GM12872 (cell line): ENCODE results near the gene SREBF2.

Experiments
- TF ChIP-seq, protein P1 (sequence below): IDR thresholded peaks from 3 replicates; pipeline ENCODE4 v1.5.1; 2011; ENCODE audit warnings: low read depth, mild to moderate bottlenecking, low read length, moderate library complexity; ENCODE audit not compliant: insufficient read depth

The SREBF2 gene

DNA sequence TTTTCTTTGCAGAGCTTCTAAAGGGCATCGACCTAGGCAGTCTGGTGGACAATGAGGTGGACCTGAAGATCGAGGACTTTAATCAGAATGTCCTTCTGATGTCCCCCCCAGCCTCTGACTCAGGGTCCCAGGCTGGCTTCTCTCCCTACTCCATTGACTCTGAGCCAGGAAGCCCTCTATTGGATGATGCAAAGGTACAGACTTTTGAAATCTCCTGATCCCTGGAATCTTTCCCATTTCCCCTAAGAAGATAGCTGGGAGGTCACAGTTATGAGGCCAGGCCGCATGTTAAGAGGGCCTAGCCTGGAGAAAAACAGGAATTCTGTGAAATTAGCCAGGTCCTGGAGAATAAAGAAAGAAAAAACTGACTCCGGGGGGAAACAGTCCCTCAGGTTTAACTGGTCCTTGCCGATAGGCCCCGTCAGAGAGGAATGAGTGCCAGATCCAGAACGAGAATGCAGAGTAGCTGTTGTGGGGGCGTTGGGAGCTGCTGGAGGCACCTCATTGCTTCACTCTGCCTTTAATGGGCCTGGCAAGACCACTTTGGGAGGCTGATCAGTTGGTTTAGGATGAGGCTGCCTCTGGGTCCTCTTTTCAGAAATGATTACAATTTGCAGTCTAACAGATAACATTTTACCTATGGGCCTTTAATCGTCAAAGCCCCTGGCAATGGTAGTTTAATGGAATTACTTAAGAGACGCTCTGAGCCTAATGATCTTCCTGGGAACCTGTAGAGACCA lies 42.8 kb downstream of the SREBF2 start:
- TF ChIP-seq, protein P1, sequence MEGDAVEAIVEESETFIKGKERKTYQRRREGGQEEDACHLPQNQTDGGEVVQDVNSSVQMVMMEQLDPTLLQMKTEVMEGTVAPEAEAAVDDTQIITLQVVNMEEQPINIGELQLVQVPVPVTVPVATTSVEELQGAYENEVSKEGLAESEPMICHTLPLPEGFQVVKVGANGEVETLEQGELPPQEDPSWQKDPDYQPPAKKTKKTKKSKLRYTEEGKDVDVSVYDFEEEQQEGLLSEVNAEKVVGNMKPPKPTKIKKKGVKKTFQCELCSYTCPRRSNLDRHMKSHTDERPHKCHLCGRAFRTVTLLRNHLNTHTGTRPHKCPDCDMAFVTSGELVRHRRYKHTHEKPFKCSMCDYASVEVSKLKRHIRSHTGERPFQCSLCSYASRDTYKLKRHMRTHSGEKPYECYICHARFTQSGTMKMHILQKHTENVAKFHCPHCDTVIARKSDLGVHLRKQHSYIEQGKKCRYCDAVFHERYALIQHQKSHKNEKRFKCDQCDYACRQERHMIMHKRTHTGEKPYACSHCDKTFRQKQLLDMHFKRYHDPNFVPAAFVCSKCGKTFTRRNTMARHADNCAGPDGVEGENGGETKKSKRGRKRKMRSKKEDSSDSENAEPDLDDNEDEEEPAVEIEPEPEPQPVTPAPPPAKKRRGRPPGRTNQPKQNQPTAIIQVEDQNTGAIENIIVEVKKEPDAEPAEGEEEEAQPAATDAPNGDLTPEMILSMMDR = no peak

DNA sequence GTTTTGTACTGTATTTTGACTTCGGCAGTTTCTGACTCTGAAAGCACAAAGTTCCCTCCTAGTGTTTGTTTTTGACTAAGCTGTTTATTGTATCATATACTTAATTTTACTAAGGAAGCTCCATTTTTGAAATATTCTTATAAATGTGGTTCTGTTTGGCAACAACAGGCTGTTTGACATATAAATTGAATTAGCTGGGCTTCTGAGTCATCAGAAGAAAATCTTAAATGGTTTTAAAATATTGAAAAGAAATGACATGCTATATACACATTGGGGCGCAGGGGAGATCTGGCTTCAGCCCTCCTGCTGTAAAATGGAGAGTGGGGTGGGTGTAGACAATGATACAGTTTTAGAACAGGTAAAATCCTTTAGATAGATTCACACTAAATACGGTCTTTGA lies 43.4 kb downstream of the SREBF2 start:
- TF ChIP-seq, protein P1 = no peak

GRCh38 chr22:41876675-41877074 lies 43.8 kb downstream of the SREBF2 start:
- TF ChIP-seq, protein P1 = no peak

GRCh38 chr22:41880653-41881052 lies 47.7 kb downstream of the SREBF2 start:
- TF ChIP-seq, protein P1 = no peak

DNA sequence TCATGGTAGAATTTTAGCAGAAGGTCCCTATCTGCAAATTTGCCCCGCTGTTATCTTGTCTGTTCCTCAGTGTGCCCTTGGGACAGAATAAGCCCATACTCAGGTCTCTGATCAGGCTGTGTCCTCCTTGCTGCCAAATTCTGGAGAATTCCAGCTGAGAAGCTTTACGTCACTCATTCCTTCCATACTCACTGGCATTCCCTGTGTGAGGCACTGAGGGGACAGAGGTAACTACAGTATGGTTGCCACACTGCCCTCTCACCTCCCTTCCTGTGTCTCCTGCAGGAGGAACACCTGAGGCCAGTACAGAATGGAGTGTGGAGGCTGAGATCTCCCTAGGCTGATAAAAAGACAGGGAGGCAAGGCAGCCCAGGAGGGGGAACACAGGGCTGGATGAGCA lies 50.5 kb downstream of the SREBF2 start:
- TF ChIP-seq, protein P1 = no peak

- TF ChIP-seq, protein P1 = no peak
Observed at GRCh38 chr22:41885116-41885515, 52.2 kb downstream of the SREBF2 start.

DNA sequence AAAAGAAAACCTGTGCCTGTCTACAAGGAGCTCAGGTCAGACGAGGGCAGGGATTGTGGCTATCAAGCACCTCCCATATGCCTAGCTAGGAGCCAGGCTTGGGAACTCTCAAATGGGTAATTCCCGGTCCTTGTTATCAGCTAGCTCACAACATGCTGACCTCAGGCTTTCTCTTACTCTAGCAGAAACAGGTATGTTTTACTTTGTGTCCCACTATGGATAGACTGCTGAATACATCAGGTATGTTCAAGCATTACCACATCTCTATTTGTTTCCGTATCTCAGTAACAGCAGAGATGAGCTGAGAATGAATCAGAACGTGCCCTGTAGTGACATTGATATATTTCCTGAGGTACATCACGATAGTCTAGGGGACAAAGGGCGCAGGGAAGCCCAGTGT lies 52.6 kb downstream of the SREBF2 start:
- TF ChIP-seq, protein P1 = no peak
